Measurements from ENCODE around the gene LRRC38.

DNA sequence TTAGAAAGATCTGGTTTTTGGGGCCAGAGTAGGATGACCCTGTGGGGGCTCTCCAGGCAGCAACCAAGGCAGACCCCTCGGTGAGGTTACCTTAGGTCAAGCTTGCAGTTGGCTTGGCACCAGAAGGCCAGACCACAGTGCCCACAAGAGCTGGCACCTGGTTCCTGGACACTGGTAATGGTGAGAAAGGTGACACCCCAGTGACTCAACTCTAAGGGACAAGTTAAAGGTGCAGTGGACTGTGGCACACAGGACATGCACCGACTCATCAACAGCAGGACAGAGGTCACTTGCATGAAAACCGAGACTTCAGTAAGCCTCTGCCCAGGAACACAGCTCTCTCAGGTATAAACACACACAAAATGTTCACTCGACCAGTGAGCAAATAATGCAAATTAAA, 6.7 kb downstream of the LRRC38 start:
- TF ChIP-seq, protein P1, sequence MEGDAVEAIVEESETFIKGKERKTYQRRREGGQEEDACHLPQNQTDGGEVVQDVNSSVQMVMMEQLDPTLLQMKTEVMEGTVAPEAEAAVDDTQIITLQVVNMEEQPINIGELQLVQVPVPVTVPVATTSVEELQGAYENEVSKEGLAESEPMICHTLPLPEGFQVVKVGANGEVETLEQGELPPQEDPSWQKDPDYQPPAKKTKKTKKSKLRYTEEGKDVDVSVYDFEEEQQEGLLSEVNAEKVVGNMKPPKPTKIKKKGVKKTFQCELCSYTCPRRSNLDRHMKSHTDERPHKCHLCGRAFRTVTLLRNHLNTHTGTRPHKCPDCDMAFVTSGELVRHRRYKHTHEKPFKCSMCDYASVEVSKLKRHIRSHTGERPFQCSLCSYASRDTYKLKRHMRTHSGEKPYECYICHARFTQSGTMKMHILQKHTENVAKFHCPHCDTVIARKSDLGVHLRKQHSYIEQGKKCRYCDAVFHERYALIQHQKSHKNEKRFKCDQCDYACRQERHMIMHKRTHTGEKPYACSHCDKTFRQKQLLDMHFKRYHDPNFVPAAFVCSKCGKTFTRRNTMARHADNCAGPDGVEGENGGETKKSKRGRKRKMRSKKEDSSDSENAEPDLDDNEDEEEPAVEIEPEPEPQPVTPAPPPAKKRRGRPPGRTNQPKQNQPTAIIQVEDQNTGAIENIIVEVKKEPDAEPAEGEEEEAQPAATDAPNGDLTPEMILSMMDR (IDR thresholded peaks at IDR 0.05) = no peak
- no peak for TF ChIP-seq POLR2A (IDR thresholded peaks at IDR 0.05)

Data from uterus (tissue), 2 donors.